Esophagus squamous epithelium (tissue), 5 donors: ENCODE data around the gene PRKCA. TPM values are rescaled to one million over a fixed set of nuclear protein-coding genes. Genes with fewer than 3 reads are reported as not detected.
A peak's percentile ranks its signal among the peaks of the same experiment; 100 is the strongest.

ENCODE experiments used
- DNase-seq: peaks from one replicate; lab custom pipeline; 2025; lab: John Stamatoyannopoulos, UW
- H3K27ac ChIP-seq, 4 donors: fragments of 200-600 bp; sonication (generic); one replicate each; pipeline ENCODE4 v1.5.1; 2016 to 2019; ENCODE audit warnings: mild to moderate bottlenecking in 1 of 4
- H3K27me3 ChIP-seq, 4 donors: fragments of 200-600 bp; sonication (generic); 1 replicate in 3 of 4; 2 replicates in 1 of 4; pipeline versions ENCODE4 v1.5.1 to v1.6.0; 2017 to 2021; ENCODE audit warnings: antibody characterized with exemption in 1 of 4
- H3K36me3 ChIP-seq, 3 donors: fragments of 200-600 bp; sonication (generic); one replicate each; pipeline ENCODE4 v1.5.1; 2016 to 2019
- H3K4me1 ChIP-seq, 3 donors: fragments of 200-600 bp; sonication (generic); one replicate each; pipeline ENCODE4 v1.5.1; 2017 to 2019
- H3K4me3 ChIP-seq, 4 donors: fragments of 200-600 bp; sonication (generic); 1 replicate in 3 of 4; 2 replicates in 1 of 4; pipeline ENCODE4 v1.5.1; 2016 to 2019; ENCODE audit warnings: mild to moderate bottlenecking in 2 of 4, moderate library complexity in 1 of 4
- H3K9me3 ChIP-seq, 3 donors: fragments of 200-600 bp; sonication (generic); one replicate each; pipeline ENCODE4 v1.5.1; 2016 to 2019
- POLR2A ChIP-seq, 4 donors: fragments of 450-650 bp; IDR thresholded peaks; one replicate each; pipeline ENCODE4 v1.6.1; 2017; ENCODE audit warnings: antibody characterized with exemption in 4 of 4, mild to moderate bottlenecking in 4 of 4, moderate library complexity in 3 of 4
- WGBS, 2 donors: methylation state at CpG; one replicate each; pipeline ENCODE4 v1.1.5; 2018; 5-methylcytosine and 5-hydroxymethylcytosine counted together
- intact Hi-C: fragments of 100-400 bp; cut with DNase I; formaldehyde crosslinking; loops from one replicate; pipeline ENCODE4 v1.15.0; 2022
- total RNA-seq, 4 donors: library from RNA; depleted of rRNA; stranded (reverse); fragments of >200 nt; gene quantifications; one replicate each; pipeline ENCODE4 v1.1.0, GENCODE V29; 2016
- TF ChIP-seq, protein P1 (sequence below), 6 experiments: fragments of 450-650 bp in 4 of 6; fragments of 200-600 bp in 2 of 6; sonication (generic) in 2 of 6; IDR thresholded peaks; one replicate each; pipeline ENCODE4 v1.5.1; 2016 to 2019; ENCODE audit warnings: antibody characterized with exemption in 6 of 6, mild to moderate bottlenecking in 4 of 6, moderate library complexity in 4 of 6
- donor health status: DM: yes; HTN: yes; CAD: no.

PRKCA gene
- total RNA-seq, 4 donors from 2014 or later = 2.4 to 9.2 (median 4.2) TPM

DNA sequence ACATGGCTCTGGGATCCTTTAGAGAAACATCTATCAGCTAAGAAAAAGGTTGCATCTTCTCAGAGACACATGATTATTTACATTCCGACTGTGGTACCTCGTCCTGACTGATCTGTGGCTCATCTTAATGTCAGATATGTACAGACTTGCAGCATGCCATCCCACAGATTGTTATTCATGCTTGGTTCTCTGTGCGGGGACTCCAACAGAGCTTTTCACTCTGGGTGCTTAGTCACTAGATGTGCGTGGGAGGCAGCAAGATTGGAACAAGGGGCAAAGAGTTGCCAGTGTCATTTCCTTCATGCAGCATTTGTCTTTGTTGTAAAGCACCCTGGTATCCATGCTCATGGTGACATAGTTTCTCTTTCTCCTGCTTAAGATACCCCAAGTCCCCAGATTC is 353.4 kb downstream of the PRKCA start:
- WGBS, 2 donors = 30 to 34% methylated on average over 4 of the region's 4 CpGs
- peak overlapping the region in 1 of 4 donors; percentile 12 for H3K27ac ChIP-seq
- intact Hi-C loops = no loop called here

DNA sequence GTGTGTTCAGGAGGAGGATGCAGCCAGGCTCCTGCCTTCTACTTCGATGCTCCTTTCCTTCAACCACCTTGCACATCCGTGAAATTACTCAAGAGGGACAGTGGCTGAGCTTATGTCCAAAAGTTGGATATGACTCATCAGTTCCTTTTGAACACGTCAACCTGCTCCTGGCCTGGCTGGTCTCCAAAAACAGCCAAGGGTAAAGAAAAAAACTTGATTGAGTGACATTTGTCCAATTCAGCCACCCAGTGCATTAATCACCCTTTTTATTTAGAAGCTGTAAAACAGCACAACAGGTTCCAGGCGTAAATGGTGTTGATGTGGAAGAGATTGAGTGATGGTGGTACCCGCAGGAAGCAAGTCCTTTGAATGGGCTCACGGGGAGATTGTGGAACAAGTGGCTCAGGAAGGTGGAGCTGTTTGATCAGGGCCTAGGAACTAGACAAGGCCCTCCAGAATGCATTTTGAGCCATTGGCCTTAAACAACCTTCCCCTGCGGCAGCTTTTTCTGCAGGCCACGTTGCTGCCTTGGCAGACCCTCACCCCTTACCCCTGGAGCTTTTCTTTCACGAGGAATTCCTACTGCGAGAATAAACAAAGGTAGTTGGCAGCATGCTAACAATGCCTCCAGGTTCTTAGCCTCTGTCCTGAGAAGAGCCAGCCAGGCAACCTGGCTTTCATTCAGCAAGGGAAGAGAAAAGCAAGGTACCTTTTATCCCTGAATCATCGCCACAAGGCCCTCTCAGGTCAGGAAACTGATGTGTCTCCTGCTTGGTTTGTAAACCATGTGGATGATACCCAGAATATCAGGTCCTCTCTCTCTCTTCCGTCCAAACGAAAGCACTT is 359.2 kb downstream of the PRKCA start:
- TF ChIP-seq, protein P1, sequence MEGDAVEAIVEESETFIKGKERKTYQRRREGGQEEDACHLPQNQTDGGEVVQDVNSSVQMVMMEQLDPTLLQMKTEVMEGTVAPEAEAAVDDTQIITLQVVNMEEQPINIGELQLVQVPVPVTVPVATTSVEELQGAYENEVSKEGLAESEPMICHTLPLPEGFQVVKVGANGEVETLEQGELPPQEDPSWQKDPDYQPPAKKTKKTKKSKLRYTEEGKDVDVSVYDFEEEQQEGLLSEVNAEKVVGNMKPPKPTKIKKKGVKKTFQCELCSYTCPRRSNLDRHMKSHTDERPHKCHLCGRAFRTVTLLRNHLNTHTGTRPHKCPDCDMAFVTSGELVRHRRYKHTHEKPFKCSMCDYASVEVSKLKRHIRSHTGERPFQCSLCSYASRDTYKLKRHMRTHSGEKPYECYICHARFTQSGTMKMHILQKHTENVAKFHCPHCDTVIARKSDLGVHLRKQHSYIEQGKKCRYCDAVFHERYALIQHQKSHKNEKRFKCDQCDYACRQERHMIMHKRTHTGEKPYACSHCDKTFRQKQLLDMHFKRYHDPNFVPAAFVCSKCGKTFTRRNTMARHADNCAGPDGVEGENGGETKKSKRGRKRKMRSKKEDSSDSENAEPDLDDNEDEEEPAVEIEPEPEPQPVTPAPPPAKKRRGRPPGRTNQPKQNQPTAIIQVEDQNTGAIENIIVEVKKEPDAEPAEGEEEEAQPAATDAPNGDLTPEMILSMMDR (IDR thresholded peaks at IDR 0.05) = no peak
- TF ChIP-seq POLR2A (IDR thresholded peaks at IDR 0.05) = no peak
- Histone ChIP-seq H3K27ac (peak overlapping the region in 1 of 4 donors; percentile 23), H3K4me3 (no peak overlapping the region), H3K27me3 (no peaks in the 10 kb centered on the region), H3K9me3 (no peaks in the 10 kb centered on the region), H3K4me1 (peaks cover 0 to 15% (median 0%) of the 10 kb centered on the region in 3 donors), H3K36me3 (no peaks in the 10 kb centered on the region)
- intact Hi-C loops = no loop called here
- no peak for DNase-seq
- 44 to 49% methylated on average over 13 of the region's 13 CpGs for WGBS, 2 donors

More for the DNA sequence above, 353.4 kb downstream of the PRKCA start:
- peaks cover 0 to 37% (median 14%) of the 10 kb centered on the region in 3 donors for H3K4me1 ChIP-seq
- H3K27me3 ChIP-seq = no peaks in the 10 kb centered on the region
- no peak for DNase-seq
- no peaks in the 10 kb centered on the region for H3K9me3 ChIP-seq
- TF ChIP-seq POLR2A (IDR thresholded peaks at IDR 0.05) = no peak
- TF ChIP-seq, protein P1 (IDR thresholded peaks at IDR 0.05) = no peak
- H3K4me3 ChIP-seq = no peak overlapping the region
- H3K36me3 ChIP-seq = no peaks in the 10 kb centered on the region

DNA sequence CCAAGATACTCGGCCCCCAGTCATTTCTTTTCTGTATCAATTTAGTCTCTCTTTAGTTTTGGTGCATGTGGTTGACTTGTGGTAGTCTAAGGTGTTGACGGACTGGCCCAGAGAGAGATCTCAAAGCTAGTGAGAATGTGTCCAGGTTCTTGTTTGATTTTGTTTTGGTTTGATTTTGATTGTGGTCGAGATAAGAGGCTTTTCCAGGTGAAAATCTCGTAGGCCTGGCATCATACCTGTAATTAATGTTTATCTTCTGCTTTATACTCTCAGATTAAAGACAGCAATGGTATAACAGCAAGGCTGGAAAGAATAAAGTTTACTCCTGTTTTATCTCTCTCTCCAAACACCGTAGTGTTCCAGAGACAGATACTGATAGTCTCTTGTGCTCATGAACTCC is 360.1 kb downstream of the PRKCA start:
- Histone ChIP-seq H3K4me1 (peaks cover 0 to 15% (median 0%) of the 10 kb centered on the region in 3 donors), H3K4me3 (no peak overlapping the region), H3K9me3 (no peaks in the 10 kb centered on the region), H3K27ac (no peak overlapping the region), H3K27me3 (no peaks in the 10 kb centered on the region), H3K36me3 (no peaks in the 10 kb centered on the region)
- intact Hi-C loops = no loop called here
- WGBS, 2 donors = 82 to 83% methylated on average over 5 of the region's 5 CpGs
- no peak for TF ChIP-seq POLR2A (IDR thresholded peaks at IDR 0.05)
- TF ChIP-seq, protein P1 (IDR thresholded peaks at IDR 0.05) = no peak
- no peak for DNase-seq

DNA sequence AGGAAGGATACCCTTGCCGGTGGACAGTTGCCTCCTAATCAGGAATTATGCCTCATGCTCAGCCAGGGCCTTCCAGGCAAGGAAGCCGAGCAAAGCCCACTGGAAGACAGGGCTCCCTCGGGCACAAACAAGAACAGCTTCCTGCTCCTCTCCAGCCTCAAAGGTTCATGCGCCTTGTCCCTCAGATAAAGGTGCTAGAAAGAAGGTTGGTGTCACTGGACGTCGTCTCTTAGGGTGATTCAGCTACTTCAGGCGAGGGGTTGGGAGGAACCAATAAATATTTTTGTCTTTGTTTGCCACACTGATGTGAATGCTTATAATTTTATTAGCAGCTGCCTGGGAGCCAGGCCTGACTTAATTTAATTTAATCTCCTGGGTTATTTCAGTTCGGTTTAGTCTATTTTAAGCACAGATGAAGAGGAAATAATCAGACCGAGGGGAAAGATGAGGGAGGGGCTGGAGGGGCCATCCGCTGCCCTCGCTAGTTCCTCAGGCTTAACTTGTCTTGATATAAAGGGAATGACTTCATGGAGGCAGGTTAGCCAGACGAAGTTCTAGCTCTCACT is 360.7 kb downstream of the PRKCA start:
- Histone ChIP-seq H3K4me3 (no peak overlapping the region), H3K27ac (no peak overlapping the region), H3K36me3 (no peaks in the 10 kb centered on the region), H3K4me1 (peaks cover 0 to 15% (median 0%) of the 10 kb centered on the region in 3 donors), H3K27me3 (no peaks in the 10 kb centered on the region), H3K9me3 (no peaks in the 10 kb centered on the region)
- TF ChIP-seq, protein P1 (IDR thresholded peaks at IDR 0.05) = no peak
- no peak for TF ChIP-seq POLR2A (IDR thresholded peaks at IDR 0.05)
- WGBS, 2 donors = 61 to 72% methylated on average over 10 to 11 of the region's 12 CpGs
- no peak for DNase-seq
- intact Hi-C loops = no loop called here

DNA sequence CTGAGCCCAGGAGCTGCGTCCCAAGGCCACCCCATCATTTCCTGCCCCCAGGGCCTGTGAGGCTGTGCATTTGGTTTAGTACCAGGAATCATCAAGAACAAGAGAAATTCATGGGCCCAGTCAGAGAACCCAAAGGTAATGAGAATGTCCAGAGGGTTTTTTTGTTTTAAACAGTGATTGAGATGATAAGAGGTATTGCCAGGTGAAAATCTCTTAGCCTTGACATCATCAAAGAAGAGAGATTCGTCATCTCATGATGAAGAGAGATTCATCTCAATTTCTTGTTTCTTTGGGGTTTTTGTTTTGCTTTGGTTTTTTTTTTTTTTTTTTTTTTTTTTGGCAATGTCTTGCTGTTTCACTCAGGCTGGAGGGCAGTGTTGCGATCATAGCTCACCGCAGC is 361.9 kb downstream of the PRKCA start:
- Histone ChIP-seq H3K27ac (no peak overlapping the region), H3K27me3 (no peaks in the 10 kb centered on the region), H3K4me1 (peaks cover 0 to 15% (median 0%) of the 10 kb centered on the region in 3 donors), H3K36me3 (no peaks in the 10 kb centered on the region), H3K4me3 (no peak overlapping the region), H3K9me3 (no peaks in the 10 kb centered on the region)
- intact Hi-C loops = no loop called here
- WGBS, 2 donors = 92 to 94% methylated on average over 4 of the region's 4 CpGs
- DNase-seq = no peak
- no peak for TF ChIP-seq POLR2A (IDR thresholded peaks at IDR 0.05)
- TF ChIP-seq, protein P1 (IDR thresholded peaks at IDR 0.05) = no peak
